ENCODE data around the gene SPINT4.

- no peak for TF ChIP-seq CTCF (IDR thresholded peaks at IDR 0.05; ENCODE audit: low read length)
- no peak for TF ChIP-seq EZH2 (IDR thresholded peaks at IDR 0.05; ENCODE audit: borderline replicate concordance, low read length)
These were observed 53.3 kb downstream of the SPINT4 start for GRCh38 chr20:45775411-45775810.
